NCI-H2081 treated with DMSO at 0.1 percent for 48 hours (cell line): ENCODE results near the gene EFCAB5.
"Not testable (repeated sequence)": the region's sequence is repeated elsewhere in the genome, so short reads cannot be mapped to it uniquely, and the experiment has no call there.

Experiments
- DNase-seq: peaks from one replicate; lab custom pipeline; 2025; lab: John Stamatoyannopoulos, UW

The EFCAB5 gene

GRCh38 chr17:29935909-29936308 lies 5.5 kb upstream of the EFCAB5 start:
- not testable (repeated sequence) for DNase-seq

- DNase-seq: no peak
These were observed 4.7 kb upstream of the EFCAB5 start for GRCh38 chr17:29936724-29937123.

GRCh38 chr17:29945281-29945680 lies 3.8 kb downstream of the EFCAB5 start:
- DNase-seq: no peak

- no peak for DNase-seq
These were observed 7.2 kb downstream of the EFCAB5 start for GRCh38 chr17:29948448-29949215.

GRCh38 chr17:29949696-29950095 lies 8.3 kb downstream of the EFCAB5 start:
- DNase-seq: no peak

- no peak for DNase-seq
These were observed 13.0 kb downstream of the EFCAB5 start for GRCh38 chr17:29954405-29954804.

GRCh38 chr17:29956225-29956624 lies 14.8 kb downstream of the EFCAB5 start:
- no peak for DNase-seq

GRCh38 chr17:29957488-29957887 lies 16.1 kb downstream of the EFCAB5 start:
- not testable (repeated sequence) for DNase-seq

- DNase-seq: no peak
These were observed 17.7 kb downstream of the EFCAB5 start for GRCh38 chr17:29958947-29959657.

GRCh38 chr17:29959658-29960337 lies 18.4 kb downstream of the EFCAB5 start:
- no peak for DNase-seq

- no peak for DNase-seq
These were observed 21.2 kb downstream of the EFCAB5 start for GRCh38 chr17:29962656-29963055.

GRCh38 chr17:29968271-29968670 lies 26.8 kb downstream of the EFCAB5 start:
- no peak for DNase-seq

- DNase-seq: peak; percentile 0
These were observed 30.8 kb downstream of the EFCAB5 start for GRCh38 chr17:29972277-29972676.

- DNase-seq: no peak
These were observed 31.6 kb downstream of the EFCAB5 start for GRCh38 chr17:29973005-29973404.

- DNase-seq: no peak
These were observed 36.4 kb downstream of the EFCAB5 start for GRCh38 chr17:29977836-29978235.

GRCh38 chr17:29980261-29980660 lies 38.8 kb downstream of the EFCAB5 start:
- no peak for DNase-seq

- DNase-seq: no peak
These were observed 41.7 kb downstream of the EFCAB5 start for GRCh38 chr17:29982991-29983653.

- no peak for DNase-seq
These were observed 55.0 kb downstream of the EFCAB5 start for GRCh38 chr17:29996458-29996857.

GRCh38 chr17:30000001-30000754 lies 58.7 kb downstream of the EFCAB5 start:
- no peak for DNase-seq

- DNase-seq: no peak
These were observed 59.4 kb downstream of the EFCAB5 start for GRCh38 chr17:30000755-30001257.

GRCh38 chr17:30002088-30002487 lies 60.7 kb downstream of the EFCAB5 start:
- no peak for DNase-seq
